ENCODE data around the gene PDCD2L.
"Not testable (repeated sequence)": the region's sequence is repeated elsewhere in the genome, so short reads cannot be mapped to it uniquely, and the experiment has no call there.

Gene PDCD2L, protein sequence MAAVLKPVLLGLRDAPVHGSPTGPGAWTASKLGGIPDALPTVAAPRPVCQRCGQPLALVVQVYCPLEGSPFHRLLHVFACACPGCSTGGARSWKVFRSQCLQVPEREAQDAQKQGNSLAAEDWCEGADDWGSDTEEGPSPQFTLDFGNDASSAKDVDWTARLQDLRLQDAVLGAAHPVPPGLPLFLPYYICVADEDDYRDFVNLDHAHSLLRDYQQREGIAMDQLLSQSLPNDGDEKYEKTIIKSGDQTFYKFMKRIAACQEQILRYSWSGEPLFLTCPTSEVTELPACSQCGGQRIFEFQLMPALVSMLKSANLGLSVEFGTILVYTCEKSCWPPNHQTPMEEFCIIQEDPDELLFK

DNA sequence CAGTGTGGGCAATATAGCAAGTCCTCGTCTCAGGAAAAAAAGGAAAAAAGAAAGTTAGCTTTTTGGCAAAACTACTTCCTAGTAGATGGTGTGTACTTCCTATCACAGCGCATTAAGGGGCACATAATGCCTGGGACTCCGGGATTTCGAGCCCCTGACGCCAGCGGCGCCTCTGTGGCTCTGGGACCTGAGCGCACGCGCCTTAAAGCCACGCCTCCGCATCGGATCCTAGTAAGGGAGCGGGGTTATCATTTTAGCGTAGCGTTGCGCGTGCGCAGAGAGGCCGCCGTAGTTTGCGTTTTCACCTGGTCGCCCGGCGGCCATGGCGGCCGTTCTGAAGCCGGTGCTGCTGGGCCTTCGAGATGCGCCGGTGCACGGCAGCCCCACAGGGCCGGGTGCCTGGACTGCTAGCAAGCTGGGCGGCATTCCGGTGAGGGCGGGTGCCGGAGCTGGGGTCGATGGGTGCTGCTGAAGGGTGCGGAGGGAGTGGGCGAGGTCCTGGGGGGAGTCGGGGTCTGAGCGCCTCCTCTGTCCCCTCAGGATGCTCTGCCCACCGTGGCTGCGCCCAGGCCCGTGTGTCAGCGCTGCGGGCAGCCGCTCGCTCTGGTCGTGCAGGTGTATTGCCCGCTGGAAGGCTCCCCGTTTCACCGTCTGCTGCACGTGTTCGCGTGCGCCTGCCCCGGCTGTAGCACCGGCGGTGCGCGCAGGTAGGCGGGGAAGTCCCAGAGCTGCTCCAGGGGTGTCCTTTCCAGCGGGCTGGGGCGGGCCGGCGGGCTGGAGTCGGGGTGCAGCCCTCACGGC, at the start of gene PDCD2L:
Gene PDCD2L, plus strand, starts transcription at position 291 of the 801 bp plus-strand sequence. Its CDS starts 32 bp downstream, at position 323.
- DNase-seq (ENCODE audit: low spot score), result peak; percentile 96

DNA sequence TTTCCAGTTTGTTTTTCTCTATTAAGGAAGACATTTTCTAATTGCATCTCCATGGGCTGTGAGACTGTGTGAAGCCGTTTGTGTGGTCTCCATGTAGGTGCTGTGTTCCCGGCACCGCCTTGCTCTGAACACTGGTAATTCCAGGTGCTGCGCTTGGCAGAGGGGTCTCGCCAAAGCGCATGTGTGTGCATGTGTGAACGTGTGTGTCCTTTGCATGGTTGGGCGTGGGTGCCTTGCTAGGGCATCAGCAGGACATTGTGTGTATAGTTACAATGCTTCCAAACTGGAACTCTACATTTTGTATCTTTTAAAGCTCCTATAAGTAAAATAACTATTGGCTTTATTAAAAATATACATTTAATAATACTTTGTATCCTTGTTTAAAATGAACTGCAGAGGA, 49.0 kb upstream of the PDCD2L start:
- no peak for DNase-seq (ENCODE audit: low spot score)

DNA sequence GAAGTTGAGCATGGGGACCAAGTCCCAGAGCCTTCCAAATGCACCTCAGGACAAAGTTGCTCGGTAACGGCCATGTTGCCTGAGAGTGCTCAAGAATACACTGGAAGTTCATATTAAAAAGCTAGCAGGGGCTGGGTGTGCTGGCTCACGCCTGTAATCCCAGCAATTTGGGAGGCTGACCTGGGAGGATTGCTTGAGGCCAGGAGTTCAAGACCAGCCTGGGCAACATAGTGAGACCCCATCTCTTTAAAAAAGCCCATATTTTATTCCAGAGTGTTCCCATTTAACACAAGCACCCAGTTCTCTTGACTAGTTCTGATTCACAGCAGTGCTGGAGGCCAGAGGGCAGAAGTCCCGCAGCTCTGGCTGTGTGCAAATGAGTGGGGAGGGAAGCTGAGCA, 47.3 kb upstream of the PDCD2L start:
- DNase-seq (ENCODE audit: low spot score), result no peak

DNA sequence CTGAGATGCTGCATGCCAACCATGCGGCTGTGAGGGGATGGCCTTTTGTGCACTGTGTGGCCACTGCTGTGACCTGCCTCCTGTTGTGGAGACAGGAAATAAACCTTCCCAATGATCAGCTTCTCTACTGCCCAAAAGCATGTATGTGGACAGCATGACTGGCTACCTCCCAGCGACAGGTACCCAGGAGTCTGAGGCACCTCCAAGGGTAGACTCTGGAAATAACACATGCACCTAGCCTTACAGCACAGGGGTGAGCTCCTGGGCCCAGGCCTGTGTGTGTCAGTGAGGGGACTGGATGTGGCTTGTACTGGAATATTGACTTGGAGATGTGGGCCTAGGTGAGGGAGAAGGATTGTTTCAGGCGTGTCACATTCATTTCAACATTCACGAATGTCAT, 46.8 kb upstream of the PDCD2L start:
- DNase-seq (ENCODE audit: low spot score), result no peak

DNA sequence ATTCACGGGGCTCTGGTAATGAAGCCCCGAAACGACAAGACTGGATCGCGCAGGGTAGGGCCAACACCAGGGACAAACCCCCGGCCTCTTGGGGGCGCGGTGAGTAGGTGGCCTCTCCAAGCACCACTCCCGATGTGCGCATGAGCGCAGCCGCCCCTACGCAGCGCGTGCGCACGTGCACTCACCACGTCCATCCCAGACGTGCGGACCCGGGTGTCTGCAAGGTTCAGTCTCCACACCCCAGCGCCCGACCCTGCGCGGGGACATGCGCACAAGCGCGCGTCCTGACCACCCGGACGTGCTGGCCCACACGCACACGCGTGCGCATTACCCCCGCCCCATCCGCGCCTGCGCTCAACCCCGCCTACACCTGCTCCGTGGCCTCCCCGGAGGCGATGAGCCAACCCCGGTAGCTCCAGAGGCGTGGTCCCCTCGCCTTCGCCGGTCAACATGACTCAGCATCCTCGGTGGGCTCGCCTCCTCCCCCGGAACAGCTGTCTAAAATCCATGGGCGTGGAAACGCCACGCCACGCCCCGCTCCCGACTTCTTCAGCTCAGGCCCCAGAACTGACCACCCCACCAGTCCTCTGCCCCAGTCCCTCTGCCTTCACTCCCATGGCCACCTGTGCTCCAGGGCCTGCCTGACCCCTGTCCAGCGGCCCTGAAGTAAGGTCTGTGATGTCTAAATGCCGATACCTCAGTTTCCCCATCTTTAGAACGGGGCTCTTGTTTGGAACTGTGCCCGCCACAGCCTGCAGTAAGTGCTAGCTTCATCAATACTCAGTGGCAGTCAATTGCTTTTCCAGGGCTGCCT, 44.9 kb upstream of the PDCD2L start:
- peak; percentile 99 for DNase-seq (ENCODE audit: low spot score)

DNA sequence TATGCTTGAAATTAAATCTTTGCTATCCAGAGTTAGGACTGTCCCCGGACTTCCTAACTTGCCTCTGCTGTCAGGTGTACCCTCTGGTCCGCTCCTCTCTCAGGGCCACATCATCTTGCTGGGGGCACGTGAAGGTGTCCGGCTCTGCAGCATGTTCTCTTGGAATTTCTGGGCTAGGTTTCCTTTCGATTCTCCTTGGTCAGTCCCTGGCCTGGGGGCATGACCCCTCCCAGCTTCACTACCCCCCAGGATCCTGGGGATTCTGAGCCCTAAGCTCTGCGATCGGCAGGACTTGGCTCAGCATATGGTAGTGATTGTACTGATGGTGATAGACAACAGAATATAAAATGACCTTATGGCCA, 44.3 kb upstream of the PDCD2L start:
- DNase-seq (ENCODE audit: low spot score), result no peak

DNA sequence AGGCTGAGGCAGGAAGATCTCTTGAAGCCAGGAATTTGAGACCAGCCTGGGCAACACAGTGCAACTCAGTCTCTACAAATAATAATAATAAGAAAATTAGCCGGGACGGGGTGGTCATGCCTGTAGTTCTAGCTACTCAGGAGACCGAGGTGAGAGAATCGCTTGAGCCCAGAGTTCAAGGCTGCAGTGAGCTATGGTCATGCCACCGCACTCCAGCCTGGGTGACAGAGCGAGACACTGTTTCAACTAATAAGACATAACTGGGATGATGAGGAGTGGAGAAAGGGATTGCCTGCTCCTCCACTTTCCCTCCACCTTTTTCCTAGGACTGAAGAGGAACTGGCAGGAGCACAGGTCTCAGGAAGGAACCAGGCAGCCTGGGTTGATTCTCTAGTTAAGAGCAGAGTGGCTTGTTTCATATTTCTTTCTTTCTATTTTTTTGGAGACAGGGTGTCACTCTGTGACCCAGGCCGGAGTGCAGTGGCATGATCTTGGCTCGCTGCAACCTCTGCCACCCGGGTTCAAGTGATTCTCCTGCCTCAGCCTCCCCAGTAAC, 43.8 kb upstream of the PDCD2L start:
- no peak for DNase-seq (ENCODE audit: low spot score)

DNA sequence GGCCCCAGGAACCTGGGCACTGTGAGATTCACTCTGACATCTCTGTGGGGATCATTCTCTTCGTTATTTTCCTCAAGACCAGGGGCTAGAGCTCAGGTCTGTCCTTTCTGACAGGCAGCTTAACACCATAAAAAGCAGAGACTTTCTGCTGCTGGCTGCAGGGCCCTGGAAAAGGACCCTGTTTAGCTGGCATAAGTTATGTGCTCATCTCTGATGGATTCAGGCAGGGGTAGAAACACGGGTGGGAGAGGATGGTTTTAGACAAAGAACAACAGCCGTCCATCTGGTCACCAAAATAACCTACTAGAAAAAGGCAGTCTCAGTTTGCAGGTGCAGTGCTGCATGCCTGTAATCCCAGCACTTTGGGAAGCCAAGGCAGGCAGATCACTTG, 41.5 kb upstream of the PDCD2L start:
- no peak for DNase-seq (ENCODE audit: low spot score)

DNA sequence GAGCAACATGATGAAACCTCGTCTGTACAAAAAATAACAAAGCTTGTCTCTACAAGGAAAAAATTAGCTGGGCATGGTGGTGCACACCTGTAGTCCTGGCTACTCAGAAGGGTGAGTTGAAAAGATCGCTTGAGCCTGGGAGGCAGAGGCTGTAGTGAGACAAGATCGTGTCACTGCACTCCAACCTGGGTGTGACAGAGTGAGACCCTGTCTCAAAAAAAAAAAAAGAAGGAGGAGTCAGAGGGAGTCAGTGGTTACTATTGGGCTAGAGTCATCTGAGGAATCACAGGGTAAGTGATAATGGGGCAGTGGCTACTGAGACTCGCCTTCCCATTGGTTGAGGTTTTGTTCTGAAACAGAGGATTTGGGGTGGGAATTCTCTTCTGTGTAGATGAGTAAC, 41.1 kb upstream of the PDCD2L start:
- no peak for DNase-seq (ENCODE audit: low spot score)

DNA sequence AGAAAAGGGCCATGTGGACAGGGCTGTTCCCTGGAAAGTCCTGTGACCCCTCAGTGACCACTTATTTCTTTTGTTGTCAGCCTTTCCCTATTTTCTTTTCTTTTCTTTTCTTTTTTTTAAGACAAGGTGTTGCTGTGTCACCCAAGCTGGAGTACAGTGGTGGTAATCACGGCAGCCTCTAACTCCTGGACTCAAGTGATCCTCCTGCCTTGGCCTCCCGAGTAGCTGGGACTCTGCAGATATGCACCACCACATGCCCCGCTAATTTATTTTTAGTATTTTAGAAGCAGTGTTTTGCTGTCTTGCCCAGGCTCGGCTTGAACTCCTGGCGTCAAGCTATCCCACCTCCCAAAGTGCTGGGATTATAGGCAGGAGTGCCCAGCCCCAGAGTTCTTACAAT, 40.3 kb upstream of the PDCD2L start:
- DNase-seq (ENCODE audit: low spot score), result no peak

DNA sequence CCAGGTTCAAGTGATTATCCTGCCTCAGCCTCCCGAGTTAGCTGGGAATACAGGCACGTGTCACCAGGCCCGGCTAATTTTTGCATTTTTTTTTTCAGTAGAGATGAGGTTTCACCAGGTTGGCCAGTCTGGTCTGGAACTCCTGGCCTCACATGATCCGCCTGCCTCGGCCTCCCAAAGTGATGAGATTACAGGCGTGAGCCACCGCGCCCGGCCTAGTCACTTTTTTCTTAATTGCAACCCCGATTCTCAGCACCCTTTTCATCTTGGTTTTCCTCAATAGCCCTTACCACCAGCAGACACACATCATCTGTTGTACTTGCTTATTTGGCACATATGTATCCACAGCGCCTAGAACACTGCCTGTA, 39.8 kb upstream of the PDCD2L start:
- DNase-seq (ENCODE audit: low spot score), result no peak

DNA sequence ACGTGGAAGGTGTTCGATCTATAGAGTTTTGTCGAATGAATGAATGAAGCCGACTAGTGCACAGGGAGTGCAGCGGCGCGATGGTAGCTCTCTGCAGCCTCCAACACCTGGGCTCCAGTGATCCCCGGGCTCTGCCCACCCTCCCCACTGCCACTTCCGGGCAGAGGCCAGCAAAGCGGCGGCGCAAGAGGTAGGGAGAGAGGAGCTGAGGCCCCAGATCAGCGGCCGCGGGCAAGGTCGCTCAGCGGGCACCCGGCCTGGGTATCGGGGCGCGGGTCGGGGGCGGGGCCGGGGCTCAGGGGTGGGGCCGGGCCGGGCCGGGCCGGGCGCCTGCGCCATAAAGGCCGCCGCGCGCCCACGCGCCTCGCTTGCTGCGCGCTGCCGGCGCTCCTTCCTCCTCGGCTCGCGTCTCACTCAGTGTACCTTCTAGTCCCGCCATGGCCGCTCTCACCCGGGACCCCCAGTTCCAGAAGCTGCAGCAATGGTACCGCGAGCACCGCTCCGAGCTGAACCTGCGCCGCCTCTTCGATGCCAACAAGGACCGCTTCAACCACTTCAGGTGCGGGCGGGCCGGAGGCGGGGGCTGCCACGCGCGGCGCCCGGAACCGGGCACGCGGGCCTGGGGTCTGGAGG, 39.3 kb upstream of the PDCD2L start, which contains the start of gene GPI:
Gene GPI, plus strand, starts transcription at position 367 of the 633 bp plus-strand sequence. Its CDS starts 71 bp downstream, at position 438.
- no peak for DNase-seq (ENCODE audit: low spot score)

DNA sequence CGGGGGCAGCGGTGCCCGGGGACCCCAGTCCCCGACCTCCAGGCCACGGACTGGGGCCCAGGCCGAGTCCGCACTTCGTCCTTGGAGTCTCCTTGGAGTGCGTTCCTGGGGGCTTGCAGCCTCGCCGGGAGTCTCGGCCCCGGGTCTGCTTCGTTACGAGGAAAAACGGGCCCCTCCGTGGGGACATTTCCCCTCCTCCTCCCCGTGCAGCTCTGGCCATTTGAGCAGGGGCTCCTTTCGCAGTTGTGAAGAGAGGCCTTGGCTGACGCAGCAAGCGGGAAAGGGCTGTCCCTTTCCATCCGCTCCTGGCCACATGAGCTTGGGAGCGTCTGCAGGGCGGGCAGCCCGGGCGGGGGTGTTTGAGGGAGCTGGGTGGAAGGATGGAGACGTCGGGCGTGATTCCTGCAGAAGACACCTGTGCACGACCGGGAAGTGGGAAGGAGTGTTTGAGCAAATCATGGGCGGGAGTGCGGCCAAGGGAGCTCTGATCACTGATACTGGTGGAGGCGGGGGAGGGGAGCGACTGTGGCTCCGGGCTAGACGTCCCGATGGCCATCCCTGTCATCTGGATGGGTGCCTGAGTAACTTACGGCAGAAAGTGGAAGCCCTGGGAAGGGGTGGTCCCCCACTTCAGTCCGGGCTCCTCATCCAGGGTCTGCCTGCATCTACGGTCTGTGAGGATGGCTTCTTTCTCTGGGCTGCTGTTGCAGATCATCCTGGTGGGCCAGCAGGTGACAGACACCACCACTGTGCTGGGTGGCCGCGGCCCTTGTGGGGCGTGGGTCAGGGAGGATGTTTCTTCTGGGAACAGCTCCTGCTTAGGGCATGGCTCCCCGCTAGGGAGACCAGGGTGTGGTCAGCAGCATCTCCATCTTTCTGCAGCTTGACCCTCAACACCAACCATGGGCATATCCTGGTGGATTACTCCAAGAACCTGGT, 38.5 kb upstream of the PDCD2L start:
- DNase-seq (ENCODE audit: low spot score), result no peak

DNA sequence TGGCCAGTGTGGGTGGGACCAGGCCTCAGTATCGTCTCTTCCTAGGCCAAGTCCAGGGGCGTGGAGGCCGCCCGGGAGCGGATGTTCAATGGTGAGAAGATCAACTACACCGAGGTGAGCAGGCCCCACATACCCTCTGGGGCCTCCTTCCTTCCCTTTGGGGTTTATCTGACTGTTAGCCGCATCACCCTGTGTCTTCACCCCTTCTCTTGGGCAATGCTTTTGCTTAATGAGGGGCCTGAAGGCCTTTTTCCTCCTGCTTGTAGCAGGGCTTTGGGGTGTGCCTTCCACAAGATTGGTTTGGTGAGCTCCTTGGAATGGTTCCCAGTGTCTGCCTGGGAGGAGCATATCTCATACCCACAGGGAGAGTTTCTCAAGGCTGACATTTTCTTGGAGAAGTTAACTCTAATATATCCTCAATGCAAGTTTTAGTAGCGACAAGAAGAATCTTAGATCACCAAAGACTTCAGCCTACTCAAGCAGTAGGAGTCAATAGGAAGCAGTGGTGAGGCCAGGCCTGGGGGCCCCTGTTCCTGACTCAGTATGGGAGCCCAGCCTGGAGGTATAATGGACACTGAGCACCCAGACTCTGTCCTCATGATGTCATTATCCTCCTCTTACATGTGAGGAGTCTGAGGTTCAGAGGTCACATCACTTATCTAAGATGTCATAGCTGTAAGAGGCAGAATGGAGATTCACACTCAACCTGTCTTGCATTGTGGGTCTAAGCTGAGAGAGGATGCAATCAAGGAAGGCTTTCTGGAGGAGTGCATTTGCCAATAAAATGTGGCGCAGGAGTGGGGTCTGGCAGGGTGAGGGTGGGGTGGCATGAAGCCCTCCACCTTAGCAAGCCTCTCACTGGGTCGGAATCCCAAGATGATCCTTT, 37.2 kb upstream of the PDCD2L start:
- no peak for DNase-seq (ENCODE audit: low spot score)

DNA sequence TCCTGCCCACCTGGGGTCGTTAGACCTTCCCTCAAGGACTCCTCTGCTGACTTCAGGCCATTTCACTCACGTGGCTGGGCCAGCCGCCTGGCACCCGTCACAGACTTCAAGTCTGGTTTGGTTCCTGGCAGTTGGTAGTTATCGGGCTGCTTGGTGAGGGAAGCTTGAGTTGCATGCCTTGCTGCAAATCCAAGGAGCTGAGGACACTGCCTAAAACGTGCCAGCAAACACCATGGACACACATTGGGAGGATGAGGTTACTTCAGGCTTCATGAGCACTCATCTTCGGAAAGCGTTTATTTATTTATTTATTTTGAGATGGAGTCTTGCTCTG, 36.6 kb upstream of the PDCD2L start:
- no peak for DNase-seq (ENCODE audit: low spot score)

DNA sequence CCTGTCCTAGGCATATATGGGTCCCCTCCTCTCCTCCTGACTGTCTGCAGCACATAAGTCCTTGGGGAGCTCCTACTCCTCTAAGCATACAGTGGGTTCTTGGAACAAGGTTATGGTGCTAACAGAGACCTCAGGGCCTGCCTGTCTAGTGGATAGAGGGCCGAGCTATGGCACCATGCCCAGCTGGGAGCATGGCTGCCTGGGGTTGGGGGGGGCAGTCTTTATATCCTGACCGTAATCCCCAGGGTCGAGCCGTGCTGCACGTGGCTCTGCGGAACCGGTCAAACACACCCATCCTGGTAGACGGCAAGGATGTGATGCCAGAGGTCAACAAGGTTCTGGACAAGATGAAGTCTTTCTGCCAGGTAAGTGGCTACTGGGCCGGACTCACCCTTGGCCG, 35.9 kb upstream of the PDCD2L start:
- no peak for DNase-seq (ENCODE audit: low spot score)

DNA sequence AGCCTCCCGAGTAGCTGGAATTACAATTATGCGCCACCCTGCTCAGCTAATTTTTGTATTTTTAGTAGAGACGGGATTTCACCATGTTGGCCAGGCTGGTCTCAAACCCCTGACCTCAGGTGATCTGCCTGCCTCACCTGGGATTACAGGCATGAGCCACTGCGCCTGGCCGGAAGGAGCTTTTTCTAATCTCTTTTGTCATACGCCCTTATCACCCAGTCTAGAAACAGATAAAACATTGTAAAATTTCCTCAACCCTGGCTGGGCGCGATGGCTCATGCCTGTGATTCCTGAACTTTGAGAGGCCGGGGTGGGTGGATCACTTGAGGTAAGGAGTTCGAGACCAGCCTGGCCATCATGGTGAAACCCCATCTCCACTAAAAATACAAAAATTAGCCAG, 35.0 kb upstream of the PDCD2L start:
- not testable (repeated sequence) for DNase-seq (ENCODE audit: low spot score)

DNA sequence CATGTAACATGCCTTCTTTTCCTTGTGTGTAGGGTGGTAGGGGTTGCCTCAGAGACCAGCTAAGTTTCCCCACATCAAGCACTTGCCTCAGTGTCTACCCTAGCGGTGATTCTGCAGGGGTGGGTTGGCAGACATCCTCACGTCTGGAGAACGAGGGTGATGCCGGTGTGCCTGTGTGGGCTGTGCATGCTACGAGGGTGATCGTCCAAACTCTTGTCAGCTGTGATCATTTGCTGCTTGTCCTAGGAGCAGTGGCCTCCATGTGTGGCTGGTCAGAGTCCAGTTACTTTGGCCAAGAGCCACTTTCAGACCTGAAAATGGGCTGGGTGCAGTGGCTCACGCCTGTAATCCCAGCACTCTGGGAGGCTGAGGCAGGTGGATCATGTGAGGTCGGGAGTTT, 34.1 kb upstream of the PDCD2L start:
- DNase-seq (ENCODE audit: low spot score), result no peak

DNA sequence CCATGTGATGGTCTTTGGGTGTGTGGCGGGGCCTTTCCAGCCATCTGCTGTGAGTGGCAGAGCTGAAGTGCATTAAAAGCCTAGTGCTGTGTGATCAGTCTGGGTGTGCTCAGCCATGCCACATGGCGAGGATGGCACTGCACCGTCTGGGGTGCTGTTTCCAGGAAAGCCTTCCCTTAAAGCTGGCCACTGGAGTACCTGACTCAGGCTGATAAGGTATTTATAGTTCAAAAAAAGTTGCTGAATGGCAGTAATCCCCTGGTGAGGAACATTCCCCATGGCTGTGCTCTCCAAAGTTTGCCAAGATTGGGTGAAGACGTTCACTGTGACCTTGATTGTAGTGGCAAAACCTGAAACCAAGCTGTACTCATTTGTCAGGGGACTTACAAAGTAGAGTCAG, 33.2 kb upstream of the PDCD2L start:
- DNase-seq (ENCODE audit: low spot score), result no peak
